Astrocyte of the spinal cord (primary cell): ENCODE results near the gene B3GNT7.
A peak's percentile ranks its signal among the peaks of the same experiment; 100 is the strongest.
"Not testable (repeated sequence)": the region's sequence is repeated elsewhere in the genome, so short reads cannot be mapped to it uniquely, and the experiment has no call there.

Experiments used
- DNase-seq: peaks from one replicate; pipeline ENCODE4 v3.0.0; 2011; ENCODE audit warnings: low read depth, low spot score
- H3K4me3 ChIP-seq: 2 replicates; pipeline ENCODE4 v1.5.1; 2011; ENCODE audit warnings: low read depth, mild to moderate bottlenecking, low read length, moderate library complexity
- CTCF ChIP-seq: IDR thresholded peaks from 2 replicates; pipeline ENCODE4 v1.5.1; 2012; ENCODE audit warnings: low read depth, mild to moderate bottlenecking, low read length, inconsistent platforms
- in situ Hi-C: cut with HindIII; loops from 2 replicates; pipeline ENCODE4 v1.10.0; 2017; ENCODE audit warnings: low sequenced_read_pairs

The B3GNT7 gene

GRCh38 chr2:231395188-231396057 lies at the start of gene B3GNT7:
Gene B3GNT7 (plus strand): TSS chr2:231395710. CDS start chr2:231395804, 94 bp downstream.
- DNase-seq: no peak
- no peak for TF ChIP-seq CTCF
- H3K4me3 ChIP-seq: peak within 1 kb of the TSS; percentile 23
- in situ Hi-C loops: no loop called here

- DNase-seq: no peak
- in situ Hi-C loops: no loop called here
- TF ChIP-seq CTCF: no peak
- no peak overlapping the region for H3K4me3 ChIP-seq
Observed at GRCh38 chr2:231347081-231347480, 48.4 kb upstream of the B3GNT7 start.

GRCh38 chr2:231347638-231348037 lies 47.9 kb upstream of the B3GNT7 start:
- H3K4me3 ChIP-seq: no peak overlapping the region
- DNase-seq: no peak
- TF ChIP-seq CTCF: no peak
- in situ Hi-C loops: no loop called here

GRCh38 chr2:231348173-231348572 lies 47.3 kb upstream of the B3GNT7 start:
- no peak overlapping the region for H3K4me3 ChIP-seq
- no peak for TF ChIP-seq CTCF
- in situ Hi-C loops: no loop called here
- no peak for DNase-seq

- in situ Hi-C loops: no loop called here
- no peak for DNase-seq
- H3K4me3 ChIP-seq: no peak overlapping the region
- no peak for TF ChIP-seq CTCF
Observed at GRCh38 chr2:231348704-231349373, 46.7 kb upstream of the B3GNT7 start.

- in situ Hi-C loops, H3K4me3 ChIP-seq, DNase-seq: not testable (repeated sequence)
Observed at GRCh38 chr2:231349374-231349735, 46.2 kb upstream of the B3GNT7 start.

- in situ Hi-C loops: no loop called here
- no peak overlapping the region for H3K4me3 ChIP-seq
- no peak for TF ChIP-seq CTCF
- no peak for DNase-seq
Observed at GRCh38 chr2:231351648-231352047, 43.9 kb upstream of the B3GNT7 start.
